ENCODE measurements around the gene RPL28. TPM values are rescaled to one million over a fixed set of nuclear protein-coding genes. Genes with fewer than 3 reads are reported as not detected.

The RPL28 gene
- total and polyA plus RNA-seq, 7 experiments from 2014 or later, result 740 to 3,799 (median 2,729) TPM

- Mint-ChIP-seq H3K27ac (no peak overlapping the region), H3K9me3 (peaks cover 0 to 3% (median 1%) of the 10 kb centered on the region in 11 donors), H3K4me1 (peaks cover 6 to 17% (median 14%) of the 10 kb centered on the region in 7 donors), H3K36me3 (peaks cover 0 to 4% (median 0%) of the 10 kb centered on the region in 5 donors), H3K4me3 (no peak overlapping the region), H3K27me3 (peaks cover 12 to 25% (median 18%) of the 10 kb centered on the region in 5 donors)
- no peak for DNase-seq
- no peaks in the 10 kb centered on the region for H3K27me3 ChIP-seq (ENCODE audit: control insufficient read depth in 2 of 2, insufficient read depth in 2 of 2, low read length in 2 of 2)
- no peak overlapping the region for H3K27ac ChIP-seq (ENCODE audit: low read depth, low read length)
- no peaks in the 10 kb centered on the region for H3K36me3 ChIP-seq (ENCODE audit: control insufficient read depth in 2 of 3, insufficient read depth in 3 of 3, low read length in 3 of 3)
- no peaks in the 10 kb centered on the region for H3K9me3 ChIP-seq (ENCODE audit: control insufficient read depth in 2 of 3, low read length in 3 of 3)
- intact Hi-C loops (cut with micrococcal nuclease), result no loop called here
- H3K4me3 ChIP-seq (ENCODE audit: low read length), result no peak overlapping the region
- H3K4me1 ChIP-seq (ENCODE audit: control insufficient read depth in 2 of 2, insufficient read depth in 2 of 2, low read length in 2 of 2), result peaks cover 12 to 13% of the 10 kb centered on the region in 2 donors
- no peak for ATAC-seq
- ChIA-PET CTCF (no interaction called here), POLR2A (interaction anchor here (0.6 to 2.0 kb wide), 2 partner anchors 23 to 50 kb away, joined by 3 to 4 read pairs; partner anchors contain the start of gene ZNF628)
Measured at GRCh38 chr19:55426042-55426441, 40.3 kb downstream of the RPL28 start.

GRCh38 chr19:55431183-55431582 lies 45.5 kb downstream of the RPL28 start:
- peaks cover 0 to 4% (median 0%) of the 10 kb centered on the region in 5 donors for H3K36me3 Mint-ChIP-seq
- H3K4me1 Mint-ChIP-seq, result peaks cover 0 to 4% (median 0%) of the 10 kb centered on the region in 7 donors
- Histone ChIP-seq H3K27ac (ENCODE audit: low read depth, low read length) (no peak overlapping the region), H3K9me3 (ENCODE audit: control insufficient read depth in 2 of 3, low read length in 3 of 3) (no peaks in the 10 kb centered on the region), H3K27me3 (ENCODE audit: control insufficient read depth in 2 of 2, insufficient read depth in 2 of 2, low read length in 2 of 2) (peaks cover 0 to 7% of the 10 kb centered on the region in 2 donors), H3K36me3 (ENCODE audit: control insufficient read depth in 2 of 3, insufficient read depth in 3 of 3, low read length in 3 of 3) (no peaks in the 10 kb centered on the region), H3K4me1 (ENCODE audit: control insufficient read depth in 2 of 2, insufficient read depth in 2 of 2, low read length in 2 of 2) (no peaks in the 10 kb centered on the region), H3K4me3 (ENCODE audit: low read length) (no peak overlapping the region)
- ChIA-PET POLR2A (no interaction called here), CTCF (no interaction called here)
- intact Hi-C loops (cut with micrococcal nuclease), result no loop called here
- ATAC-seq (no peak), DNase-seq (no peak)
- H3K27ac Mint-ChIP-seq, result no peak overlapping the region
- no peak overlapping the region for H3K4me3 Mint-ChIP-seq
- peaks cover 0 to 9% (median 4%) of the 10 kb centered on the region in 11 donors for H3K9me3 Mint-ChIP-seq
- H3K27me3 Mint-ChIP-seq, result peaks cover 19 to 35% (median 32%) of the 10 kb centered on the region in 5 donors

GRCh38 chr19:55432241-55432959 lies 46.7 kb downstream of the RPL28 start:
- peaks cover 0 to 4% (median 0%) of the 10 kb centered on the region in 5 donors for H3K36me3 Mint-ChIP-seq
- H3K36me3 ChIP-seq (ENCODE audit: control insufficient read depth in 2 of 3, insufficient read depth in 3 of 3, low read length in 3 of 3), result no peaks in the 10 kb centered on the region
- DNase-seq, result no peak
- ChIA-PET POLR2A (no interaction called here), CTCF (no interaction called here)
- no peak overlapping the region for H3K27ac Mint-ChIP-seq
- peaks cover 0 to 9% (median 4%) of the 10 kb centered on the region in 11 donors for H3K9me3 Mint-ChIP-seq
- H3K27me3 Mint-ChIP-seq, result peaks cover 27 to 46% (median 43%) of the 10 kb centered on the region in 5 donors
- no peak overlapping the region for H3K4me3 Mint-ChIP-seq
- no peaks in the 10 kb centered on the region for H3K9me3 ChIP-seq (ENCODE audit: control insufficient read depth in 2 of 3, low read length in 3 of 3)
- no peaks in the 10 kb centered on the region for H3K4me1 ChIP-seq (ENCODE audit: control insufficient read depth in 2 of 2, insufficient read depth in 2 of 2, low read length in 2 of 2)
- H3K4me1 Mint-ChIP-seq, result peaks cover 0 to 6% (median 0%) of the 10 kb centered on the region in 7 donors
- H3K4me3 ChIP-seq (ENCODE audit: low read length), result no peak overlapping the region
- H3K27me3 ChIP-seq (ENCODE audit: control insufficient read depth in 2 of 2, insufficient read depth in 2 of 2, low read length in 2 of 2), result peaks cover 0 to 7% of the 10 kb centered on the region in 2 donors
- intact Hi-C loops (cut with micrococcal nuclease), result no loop called here
- no peak for ATAC-seq
- no peak overlapping the region for H3K27ac ChIP-seq (ENCODE audit: low read depth, low read length)

- H3K27me3 Mint-ChIP-seq, result peaks cover 29 to 48% (median 47%) of the 10 kb centered on the region in 5 donors
- no peak for DNase-seq
- H3K4me1 ChIP-seq (ENCODE audit: control insufficient read depth in 2 of 2, insufficient read depth in 2 of 2, low read length in 2 of 2), result no peaks in the 10 kb centered on the region
- no peak overlapping the region for H3K4me3 Mint-ChIP-seq
- H3K36me3 Mint-ChIP-seq, result peaks cover 0 to 4% (median 0%) of the 10 kb centered on the region in 5 donors
- H3K9me3 ChIP-seq (ENCODE audit: control insufficient read depth in 2 of 3, low read length in 3 of 3), result no peaks in the 10 kb centered on the region
- H3K9me3 Mint-ChIP-seq, result peaks cover 0 to 9% (median 4%) of the 10 kb centered on the region in 11 donors
- peaks cover 0 to 6% (median 0%) of the 10 kb centered on the region in 7 donors for H3K4me1 Mint-ChIP-seq
- no peak overlapping the region for H3K27ac ChIP-seq (ENCODE audit: low read depth, low read length)
- intact Hi-C loops (cut with micrococcal nuclease), result no loop called here
- POLR2A ChIA-PET, result no interaction called here
- H3K27me3 ChIP-seq (ENCODE audit: control insufficient read depth in 2 of 2, insufficient read depth in 2 of 2, low read length in 2 of 2), result peaks cover 0 to 7% of the 10 kb centered on the region in 2 donors
- no peak for ATAC-seq
- H3K36me3 ChIP-seq (ENCODE audit: control insufficient read depth in 2 of 3, insufficient read depth in 3 of 3, low read length in 3 of 3), result no peaks in the 10 kb centered on the region
- CTCF ChIA-PET, result no interaction called here
- no peak overlapping the region for H3K27ac Mint-ChIP-seq
- no peak overlapping the region for H3K4me3 ChIP-seq (ENCODE audit: low read length)
Measured at GRCh38 chr19:55433292-55433691, 47.6 kb downstream of the RPL28 start.

GRCh38 chr19:55434356-55434919 lies 48.7 kb downstream of the RPL28 start:
- H3K4me1 Mint-ChIP-seq, result peaks cover 0 to 7% (median 0%) of the 10 kb centered on the region in 7 donors
- intact Hi-C loops (cut with micrococcal nuclease), result no loop called here
- H3K36me3 ChIP-seq (ENCODE audit: control insufficient read depth in 2 of 3, insufficient read depth in 3 of 3, low read length in 3 of 3), result no peaks in the 10 kb centered on the region
- H3K9me3 Mint-ChIP-seq, result peaks cover 0 to 11% (median 5%) of the 10 kb centered on the region in 11 donors
- H3K27me3 Mint-ChIP-seq, result peaks cover 33 to 56% (median 47%) of the 10 kb centered on the region in 5 donors
- POLR2A ChIA-PET, result no interaction called here
- no peak overlapping the region for H3K4me3 Mint-ChIP-seq
- H3K4me1 ChIP-seq (ENCODE audit: control insufficient read depth in 2 of 2, insufficient read depth in 2 of 2, low read length in 2 of 2), result no peaks in the 10 kb centered on the region
- H3K36me3 Mint-ChIP-seq, result peaks cover 0 to 7% (median 0%) of the 10 kb centered on the region in 5 donors
- H3K4me3 ChIP-seq (ENCODE audit: low read length), result no peak overlapping the region
- DNase-seq, result no peak
- no peak overlapping the region for H3K27ac ChIP-seq (ENCODE audit: low read depth, low read length)
- ATAC-seq, result no peak
- H3K9me3 ChIP-seq (ENCODE audit: control insufficient read depth in 2 of 3, low read length in 3 of 3), result no peaks in the 10 kb centered on the region
- peaks cover 5 to 17% of the 10 kb centered on the region in 2 donors for H3K27me3 ChIP-seq (ENCODE audit: control insufficient read depth in 2 of 2, insufficient read depth in 2 of 2, low read length in 2 of 2)
- H3K27ac Mint-ChIP-seq, result no peak overlapping the region
- CTCF ChIA-PET, result no interaction called here

- H3K27me3 Mint-ChIP-seq, result peaks cover 39 to 56% (median 49%) of the 10 kb centered on the region in 5 donors
- Histone ChIP-seq H3K36me3 (ENCODE audit: control insufficient read depth in 2 of 3, insufficient read depth in 3 of 3, low read length in 3 of 3) (no peaks in the 10 kb centered on the region), H3K27ac (ENCODE audit: low read depth, low read length) (no peak overlapping the region), H3K4me3 (ENCODE audit: low read length) (no peak overlapping the region), H3K4me1 (ENCODE audit: control insufficient read depth in 2 of 2, insufficient read depth in 2 of 2, low read length in 2 of 2) (no peaks in the 10 kb centered on the region), H3K9me3 (ENCODE audit: control insufficient read depth in 2 of 3, low read length in 3 of 3) (no peaks in the 10 kb centered on the region), H3K27me3 (ENCODE audit: control insufficient read depth in 2 of 2, insufficient read depth in 2 of 2, low read length in 2 of 2) (peaks cover 5 to 18% of the 10 kb centered on the region in 2 donors)
- ChIA-PET CTCF (no interaction called here), POLR2A (no interaction called here)
- H3K9me3 Mint-ChIP-seq, result peaks cover 0 to 11% (median 5%) of the 10 kb centered on the region in 11 donors
- DNase-seq, result no peak
- H3K4me1 Mint-ChIP-seq, result peaks cover 0 to 9% (median 6%) of the 10 kb centered on the region in 7 donors
- no peak overlapping the region for H3K4me3 Mint-ChIP-seq
- intact Hi-C loops (cut with micrococcal nuclease), result no loop called here
- no peak overlapping the region for H3K27ac Mint-ChIP-seq
- peaks cover 0 to 10% (median 0%) of the 10 kb centered on the region in 5 donors for H3K36me3 Mint-ChIP-seq
- ATAC-seq, result no peak
Measured at GRCh38 chr19:55435020-55435419, 49.3 kb downstream of the RPL28 start.
